Activated T-cell treated with anti-CD3 and anti-CD28 coated beads for 48 hours (primary cell): Measurements from ENCODE around the gene SURF1.

Source experiments
- DNase-seq: peaks from one replicate; pipeline ENCODE4 v3.0.0-alpha.2; 2020; ENCODE audit warnings: low read depth

The SURF1 gene

DNA sequence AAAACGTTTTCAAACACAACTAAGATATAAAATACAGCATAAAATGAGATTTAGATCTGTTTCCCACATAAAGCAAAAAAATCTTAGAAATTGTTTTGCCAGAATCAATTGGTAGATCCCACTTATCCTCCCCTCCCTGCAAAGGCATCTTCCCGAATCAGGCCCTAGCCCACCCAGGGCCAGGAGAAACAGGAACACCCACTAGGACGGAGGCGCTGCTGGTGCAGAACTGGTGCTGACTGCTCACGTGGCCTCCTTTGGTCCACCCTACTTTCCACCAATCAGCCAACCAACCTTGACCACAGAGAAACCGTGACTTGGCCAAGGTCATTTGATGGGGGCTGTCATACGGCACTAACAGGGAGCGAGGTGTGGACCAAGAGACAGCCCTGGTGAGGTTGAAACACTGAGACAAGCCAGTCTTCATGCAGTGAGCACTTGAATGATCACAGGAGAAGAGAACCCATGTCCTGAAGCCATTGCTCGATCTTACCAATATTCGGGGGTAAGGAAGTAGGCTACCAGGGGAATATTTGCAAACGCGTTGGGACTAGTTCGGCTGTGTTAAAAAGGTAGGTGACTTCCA lies 5.3 kb upstream of the SURF1 start:
- DNase-seq, result no peak

DNA sequence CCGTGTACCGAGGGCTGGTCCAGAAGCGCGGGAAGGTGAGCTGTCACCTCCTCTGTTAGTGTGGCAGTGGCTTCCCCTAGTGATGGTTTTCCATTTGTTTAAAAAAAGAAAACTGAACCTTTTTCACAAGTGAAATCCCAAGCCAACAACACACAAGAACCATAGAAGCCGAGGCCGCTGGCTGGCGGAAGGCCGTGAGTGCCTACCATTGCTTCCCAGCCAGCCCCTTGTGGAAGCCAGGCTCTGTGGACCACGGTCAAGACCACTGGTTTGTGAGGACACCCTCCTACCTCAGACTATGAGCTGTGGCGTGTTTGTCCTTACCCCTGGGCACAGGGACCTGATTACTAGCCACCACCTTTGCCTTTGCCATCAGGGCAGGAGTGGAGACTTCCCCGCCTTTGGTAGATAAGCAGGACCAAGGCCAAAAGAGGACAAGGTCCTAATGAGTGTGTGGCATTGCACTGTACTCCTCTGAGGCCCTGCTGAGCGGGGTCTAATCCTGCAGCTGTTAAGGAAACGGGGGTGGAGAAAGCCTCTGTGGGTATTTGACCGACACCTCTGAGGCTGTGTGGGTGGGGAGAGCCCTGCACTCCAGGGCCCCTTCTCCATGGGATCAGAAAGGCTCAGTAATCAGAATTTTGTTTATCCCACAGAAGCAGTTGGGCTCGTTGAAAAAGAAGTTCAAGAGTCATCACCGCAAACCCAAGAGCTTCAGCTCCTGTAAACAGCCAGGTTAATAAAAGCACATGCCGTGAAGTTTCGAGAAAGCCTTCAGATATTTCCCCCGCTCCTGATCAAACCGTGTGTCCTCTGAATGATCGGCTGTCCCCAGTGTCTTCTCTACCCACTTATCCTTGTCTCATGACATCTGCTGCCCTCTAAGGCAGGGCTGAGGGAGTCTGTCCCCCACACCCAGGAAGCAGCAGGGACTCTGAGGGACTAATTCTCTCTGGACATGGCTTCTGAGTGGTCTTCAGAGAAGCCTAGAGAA lies 4.4 kb upstream of the SURF1 start:
- DNase-seq, result no peak

DNA sequence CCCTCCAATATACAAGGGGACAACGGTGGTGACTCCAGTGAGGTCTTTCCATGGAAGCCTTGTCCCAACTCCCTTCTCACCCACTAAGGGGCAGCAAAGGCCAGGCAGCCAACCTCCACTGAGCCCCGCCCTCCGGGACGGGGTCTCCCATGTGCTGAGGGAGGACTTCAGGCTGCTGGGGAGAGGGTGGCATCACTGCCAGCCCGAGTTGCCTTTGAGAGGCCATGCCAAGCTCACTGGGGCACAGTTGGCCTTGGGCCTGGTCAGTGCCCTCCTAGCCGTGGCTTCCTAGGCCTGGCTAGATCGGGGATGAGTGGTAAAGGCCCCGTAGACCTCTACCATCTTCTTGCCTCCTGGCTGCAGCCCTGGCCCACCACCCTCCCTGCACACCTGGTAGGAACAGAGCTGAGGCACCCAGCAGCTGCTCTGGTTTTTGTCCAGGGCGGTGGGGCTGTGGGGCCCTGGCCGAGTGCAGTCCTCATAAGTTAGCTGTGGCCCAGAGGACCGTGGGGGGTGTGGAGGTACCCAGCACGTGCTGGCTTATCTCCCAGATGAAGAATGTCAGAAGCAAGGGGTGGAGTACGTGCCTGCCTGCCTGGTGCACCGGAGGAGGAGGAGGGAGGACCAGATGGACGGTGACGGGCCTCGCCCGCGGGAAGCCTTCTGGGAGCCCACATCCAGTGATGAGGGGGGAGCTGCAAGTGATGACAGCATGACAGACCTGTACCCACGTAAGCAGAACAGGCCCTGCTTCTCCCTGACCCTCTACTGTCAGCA lies 3.3 kb upstream of the SURF1 start:
- DNase-seq, result no peak

DNA sequence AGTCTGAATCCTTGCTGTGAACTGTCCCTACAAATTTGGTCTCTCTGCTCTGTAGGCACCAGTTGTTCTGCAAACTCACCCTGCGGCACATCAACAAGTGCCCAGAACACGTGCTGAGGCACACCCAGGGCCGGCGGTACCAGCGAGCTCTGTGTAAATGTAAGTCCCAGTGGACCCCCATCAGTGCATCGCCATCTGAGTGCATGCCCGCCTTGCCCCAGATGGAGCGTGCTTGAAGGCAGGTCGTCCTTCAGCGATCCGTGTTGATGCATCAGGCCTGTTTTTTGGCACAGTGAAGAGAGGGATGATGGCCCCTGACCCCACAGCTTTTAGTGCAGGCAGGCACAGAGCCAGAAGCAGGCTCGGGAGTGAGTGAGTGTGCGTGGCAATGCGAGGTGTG lies 1.4 kb upstream of the SURF1 start:
- no peak for DNase-seq

DNA sequence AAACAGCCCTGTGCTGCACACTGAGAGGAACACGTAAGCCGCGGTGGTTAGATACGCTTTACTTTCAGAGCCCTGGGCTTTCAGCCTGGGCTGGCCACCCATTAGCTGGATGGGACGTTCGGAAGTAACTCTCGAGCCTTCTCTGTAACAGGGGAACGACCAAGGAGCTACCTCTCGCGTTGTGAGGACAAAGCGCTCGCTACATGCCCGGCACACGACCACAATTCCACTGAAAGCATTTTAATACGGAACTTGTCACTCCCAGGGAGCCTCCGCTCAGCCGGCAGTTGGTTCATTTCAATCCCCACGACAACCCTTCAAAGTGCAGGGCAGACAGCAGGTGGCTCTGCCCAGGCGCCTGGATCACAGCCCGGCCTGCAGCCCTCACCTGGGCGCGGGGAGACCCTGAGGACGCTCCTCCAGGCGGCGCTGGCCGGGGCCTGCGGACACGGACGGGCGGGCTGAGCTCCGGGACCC lies 368 bp downstream of the SURF1 start:
- DNase-seq, result no peak

DNA sequence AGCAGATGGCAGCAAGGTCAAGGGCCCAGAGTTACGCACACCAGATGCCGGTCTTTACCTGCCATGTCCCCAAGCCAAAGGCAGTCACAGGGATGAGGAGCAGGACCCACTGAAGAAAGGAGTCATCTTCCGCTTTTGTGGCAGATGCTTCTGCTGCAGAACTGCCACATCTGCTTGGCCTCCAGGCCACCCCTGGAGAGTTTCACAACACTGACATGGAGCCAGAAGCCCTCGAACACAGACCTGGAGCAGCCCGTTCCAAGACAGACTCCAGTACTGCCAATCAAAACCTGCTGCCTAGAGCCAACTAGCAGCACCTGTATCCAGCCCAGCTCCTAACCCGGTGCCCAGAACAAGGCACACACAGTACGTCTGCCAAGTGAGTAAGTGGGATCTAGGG lies 1.5 kb downstream of the SURF1 start:
- no peak for DNase-seq

DNA sequence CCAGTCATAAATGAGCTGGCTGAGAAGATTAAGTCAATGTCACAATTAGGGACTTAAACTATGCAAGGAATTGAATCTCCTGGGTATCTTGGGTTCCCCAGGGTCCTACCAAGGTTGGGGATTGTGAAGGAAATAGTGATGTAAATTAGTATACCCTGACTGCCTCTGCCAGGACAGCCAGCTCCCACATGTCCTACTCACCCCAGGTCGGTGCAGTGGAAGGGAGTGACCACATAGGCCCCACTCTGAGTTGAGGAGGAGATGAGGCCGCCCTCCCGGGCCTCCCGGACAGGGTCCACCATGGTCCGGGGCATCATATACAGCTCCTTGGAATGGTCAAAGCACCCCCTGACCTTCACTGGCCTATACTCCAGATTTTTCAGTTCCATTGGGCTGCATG lies 2.7 kb downstream of the SURF1 start:
- no peak for DNase-seq

DNA sequence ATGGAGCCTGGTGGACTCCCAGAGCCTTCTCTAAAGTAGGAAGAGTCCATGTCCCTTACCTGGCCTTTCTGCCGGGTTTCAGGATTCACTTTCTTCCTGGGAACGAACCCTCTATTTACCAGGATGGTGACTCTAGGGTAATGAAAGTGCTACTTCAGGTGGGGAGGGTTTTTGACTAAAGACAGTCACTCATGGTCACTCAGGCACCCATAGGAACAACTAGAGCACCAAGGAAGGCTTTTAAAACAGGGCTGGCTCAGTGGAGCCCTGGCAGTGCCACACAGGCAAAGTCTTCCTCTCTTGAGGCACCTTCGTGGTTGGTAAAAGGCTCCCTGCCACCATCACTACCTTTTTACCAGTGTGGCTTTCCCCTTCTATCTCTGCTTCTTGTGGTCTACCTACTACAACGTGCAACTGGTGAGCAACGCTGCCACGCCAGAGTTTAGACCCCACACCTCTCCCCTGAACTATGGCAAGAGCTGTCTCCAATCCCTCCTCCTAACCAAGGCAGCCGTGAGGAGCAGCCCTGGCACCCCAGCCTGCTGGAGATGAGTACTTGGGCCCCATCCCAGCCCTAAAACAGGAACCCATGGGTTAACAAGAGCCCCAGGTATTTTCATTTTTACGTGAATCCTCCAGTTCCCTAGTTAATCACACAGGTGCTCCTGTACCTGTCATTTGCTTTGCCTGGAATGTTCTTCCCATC lies 3.5 kb downstream of the SURF1 start:
- no peak for DNase-seq

DNA sequence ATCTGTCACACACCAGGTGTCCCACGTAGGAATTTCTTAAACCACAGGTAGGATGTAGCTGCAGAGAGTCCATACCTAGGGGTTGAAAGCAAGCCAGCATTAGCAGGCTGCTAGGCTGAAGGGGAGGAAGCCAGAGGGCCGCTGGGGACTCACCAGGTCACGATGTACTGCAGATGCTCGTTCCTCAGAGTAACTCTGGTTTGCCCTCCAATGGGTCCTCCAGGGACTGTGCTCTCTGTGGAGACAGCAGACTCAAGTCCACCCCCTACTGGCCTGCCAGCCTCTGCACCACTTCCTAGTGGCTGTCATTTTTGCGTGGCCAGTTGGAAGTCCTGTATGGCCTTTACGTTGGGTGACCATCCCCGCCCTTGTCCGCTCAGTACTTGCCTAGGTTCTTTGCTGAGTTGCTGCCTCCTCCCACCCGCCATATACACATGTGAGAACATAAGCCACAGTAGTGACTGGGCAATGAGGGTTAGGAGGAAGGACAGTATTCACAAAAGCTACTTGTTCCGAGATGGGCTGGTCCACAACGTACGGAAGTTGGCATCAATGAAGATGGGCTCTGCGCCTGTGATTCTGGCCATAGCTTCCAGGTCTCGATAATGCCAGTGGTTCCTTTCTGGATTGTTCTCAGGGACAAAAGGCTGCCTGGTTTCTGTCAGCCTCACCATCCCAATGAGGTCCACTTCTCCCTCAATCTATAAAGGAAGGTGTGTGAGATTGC lies 4.2 kb downstream of the SURF1 start:
- DNase-seq, result no peak

DNA sequence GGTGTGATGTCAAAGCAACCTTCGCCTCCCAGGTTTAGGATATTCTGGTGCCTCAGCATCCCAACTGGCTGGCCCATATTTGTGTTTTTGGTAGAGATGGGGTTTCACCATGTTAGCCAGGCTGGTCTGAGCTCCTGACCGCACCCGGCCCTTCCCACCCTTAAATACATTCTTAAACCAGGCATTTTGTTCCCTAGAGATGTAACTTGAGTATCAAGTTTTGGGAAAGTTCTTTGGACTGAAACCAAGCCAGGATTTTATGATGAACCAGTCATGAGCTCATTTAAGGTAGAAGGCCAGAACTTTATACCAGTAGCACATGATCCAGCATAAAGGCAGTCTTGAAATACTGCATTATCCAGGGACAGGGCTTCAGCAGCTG lies 4.8 kb downstream of the SURF1 start:
- no peak for DNase-seq

DNA sequence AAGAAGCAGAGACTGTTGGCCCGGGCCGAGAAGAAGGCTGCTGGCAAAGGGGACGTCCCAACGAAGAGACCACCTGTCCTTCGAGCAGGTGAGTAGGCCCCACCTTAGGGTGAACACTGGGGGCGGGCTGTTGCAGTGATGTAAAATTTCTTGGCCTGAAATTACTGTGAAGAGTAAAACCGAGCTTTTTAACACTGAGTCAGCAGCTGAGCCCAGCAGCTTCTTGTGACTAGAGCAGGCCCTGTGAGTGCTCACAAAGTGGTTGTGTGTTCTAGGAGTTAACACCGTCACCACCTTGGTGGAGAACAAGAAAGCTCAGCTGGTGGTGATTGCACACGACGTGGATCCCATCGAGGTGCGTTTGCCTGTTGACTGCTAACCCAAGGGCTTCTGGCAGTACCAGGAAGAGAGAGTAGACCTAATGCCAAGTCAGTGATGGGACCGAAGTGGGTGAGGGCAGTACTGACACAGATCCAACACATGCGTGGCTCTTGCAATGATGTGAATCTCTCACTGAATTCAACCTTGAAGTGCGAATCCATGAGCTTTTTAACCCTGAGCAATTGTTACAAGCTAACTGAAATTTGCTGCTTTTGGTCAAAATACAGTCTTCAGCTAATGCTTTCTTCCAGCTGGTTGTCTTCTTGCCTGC lies 6.2 kb downstream of the SURF1 start:
- DNase-seq, result no peak

DNA sequence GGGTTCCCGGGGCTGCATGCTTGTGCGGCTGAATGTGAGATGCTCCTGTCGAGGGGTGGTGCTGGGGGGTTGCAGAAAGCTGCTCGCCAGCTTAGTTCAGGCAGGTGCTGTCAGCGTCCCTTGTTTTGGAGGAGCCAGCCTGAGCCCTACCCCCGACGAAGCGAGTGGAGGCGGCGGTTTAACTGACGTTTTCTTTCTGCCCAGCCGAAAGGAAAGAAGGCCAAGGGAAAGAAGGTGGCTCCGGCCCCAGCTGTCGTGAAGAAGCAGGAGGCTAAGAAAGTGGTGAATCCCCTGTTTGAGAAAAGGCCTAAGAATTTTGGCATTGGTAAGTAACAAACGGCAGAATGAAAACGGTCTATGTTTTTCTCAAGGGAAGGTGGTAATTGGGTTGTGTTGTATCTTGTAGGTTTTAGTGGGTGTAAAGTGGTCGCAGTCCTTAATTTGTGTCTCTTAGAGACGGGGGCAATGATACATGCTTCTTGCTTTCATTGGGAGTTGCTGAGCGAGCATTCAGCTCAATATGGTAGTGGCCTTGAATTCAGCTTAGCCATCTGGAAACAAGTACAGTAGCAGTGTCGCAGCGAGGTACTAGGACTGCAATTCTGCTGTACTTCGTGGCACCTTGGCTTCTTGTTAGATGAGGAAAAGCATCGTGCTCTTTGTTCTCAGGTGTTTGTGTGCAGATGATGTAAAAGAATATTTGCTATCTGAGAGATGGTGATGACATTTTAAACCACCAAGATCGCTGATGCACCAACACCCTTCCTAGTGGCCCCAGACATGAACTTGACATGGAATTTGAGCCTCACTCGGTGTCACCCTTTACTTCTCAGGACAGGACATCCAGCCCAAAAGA lies 7.3 kb downstream of the SURF1 start:
- no peak for DNase-seq

DNA sequence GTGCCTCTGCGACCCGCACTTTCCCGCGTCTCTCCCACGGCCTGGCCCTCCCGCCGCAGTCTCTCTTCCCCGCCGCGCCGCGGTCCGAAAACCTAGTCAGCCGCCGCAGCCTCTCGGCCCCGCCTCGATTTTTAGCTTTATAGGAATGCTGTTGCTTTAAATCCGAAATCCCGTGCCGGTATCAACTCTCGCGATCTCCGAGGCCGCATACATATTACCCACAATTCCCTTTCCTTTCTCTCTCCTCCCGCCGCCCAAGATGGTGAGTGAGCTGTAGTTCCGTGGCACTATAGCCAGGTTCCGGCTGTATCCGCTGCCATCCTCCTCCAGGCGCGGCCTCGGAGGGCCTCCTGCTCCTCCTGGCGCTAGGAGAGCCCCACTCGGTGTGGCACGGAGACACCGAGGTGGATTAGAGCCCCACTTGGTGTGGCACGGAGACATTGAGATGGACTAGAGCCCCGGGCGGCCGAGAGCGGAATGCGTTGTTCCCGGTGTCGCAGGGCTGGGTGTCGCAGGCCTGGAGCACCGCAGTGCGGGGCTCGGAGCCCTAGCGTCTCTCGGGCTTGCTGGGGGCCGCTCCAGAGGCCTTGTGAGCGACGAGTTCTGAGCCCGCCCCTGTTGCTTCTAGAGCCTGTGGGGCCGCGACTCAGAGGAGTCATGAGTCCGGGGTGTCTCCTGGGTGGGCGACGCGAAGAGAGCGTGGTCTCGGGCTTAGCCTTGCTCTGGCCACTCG lies 8.1 kb downstream of the SURF1 start, which contains the start of the genes MED22 and RPL7A:
Gene MED22, minus strand, starts transcription at position 147 of the 733 bp plus-strand sequence. CDS start 1,469 bp downstream, outside the sequence.
Gene RPL7A, plus strand, starts transcription at position 234 of the 733 bp plus-strand sequence. Its CDS starts 26 bp downstream, at position 260.
- DNase-seq, result peak; percentile 87

DNA sequence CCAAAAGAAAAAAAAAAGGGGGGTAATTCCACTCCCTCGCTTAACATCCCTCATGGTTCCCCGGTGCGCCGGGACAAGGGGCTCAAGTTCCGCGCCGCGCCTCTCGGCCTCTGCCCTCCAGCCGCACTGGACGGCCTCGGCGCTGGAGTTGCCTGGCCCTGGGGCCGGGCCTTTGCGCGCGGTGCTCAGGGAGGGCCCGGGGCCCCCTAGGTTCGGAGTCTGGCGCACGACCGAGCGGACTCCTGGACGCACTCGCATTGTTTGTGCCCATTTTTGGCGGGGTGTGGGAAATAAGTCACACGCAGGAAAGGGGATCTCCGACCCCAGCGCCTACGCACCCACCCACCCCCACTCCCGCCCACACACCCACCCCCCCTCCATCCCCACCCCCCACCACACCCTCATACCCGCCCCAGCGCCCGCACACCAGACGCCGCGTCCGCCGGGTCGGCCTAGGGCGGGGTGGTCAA lies 8.7 kb downstream of the SURF1 start:
- DNase-seq, result no peak

DNA sequence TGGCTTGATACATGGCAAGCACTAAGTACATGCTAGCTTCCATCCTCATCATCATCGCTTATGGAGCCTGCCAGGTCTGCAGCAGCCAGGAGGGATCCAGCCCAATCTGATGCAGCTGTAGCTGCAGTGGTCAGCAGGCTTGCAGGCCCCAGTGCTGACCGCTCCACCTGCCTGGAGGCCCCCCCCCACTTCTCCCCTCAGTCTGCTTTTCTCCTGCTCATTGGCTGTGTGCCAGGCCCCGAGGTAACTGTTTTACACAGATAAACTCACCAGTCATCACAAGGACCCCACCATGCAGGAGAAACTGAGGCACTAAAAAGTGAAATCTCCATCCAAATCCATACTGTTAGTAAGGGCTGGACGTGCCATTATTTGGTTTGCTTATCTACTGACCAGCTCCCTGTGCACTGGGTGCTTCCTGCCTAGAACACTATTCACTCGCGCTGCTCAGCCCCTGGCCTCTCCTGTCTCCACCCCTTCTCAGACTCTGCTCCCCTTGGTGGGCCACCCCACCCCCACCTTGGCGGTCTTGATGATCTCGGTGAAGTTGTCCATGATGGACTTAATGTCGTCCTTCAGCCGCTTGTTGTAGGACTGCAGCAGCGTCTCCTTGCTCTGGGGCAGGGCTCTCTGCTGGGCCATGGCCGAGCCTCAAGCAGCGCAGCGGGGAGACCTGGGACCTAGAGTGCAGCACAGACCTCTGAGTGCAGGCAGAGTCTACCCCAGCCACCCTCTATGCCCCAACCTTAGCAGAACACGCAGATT lies 10.1 kb downstream of the SURF1 start:
- no peak for DNase-seq

DNA sequence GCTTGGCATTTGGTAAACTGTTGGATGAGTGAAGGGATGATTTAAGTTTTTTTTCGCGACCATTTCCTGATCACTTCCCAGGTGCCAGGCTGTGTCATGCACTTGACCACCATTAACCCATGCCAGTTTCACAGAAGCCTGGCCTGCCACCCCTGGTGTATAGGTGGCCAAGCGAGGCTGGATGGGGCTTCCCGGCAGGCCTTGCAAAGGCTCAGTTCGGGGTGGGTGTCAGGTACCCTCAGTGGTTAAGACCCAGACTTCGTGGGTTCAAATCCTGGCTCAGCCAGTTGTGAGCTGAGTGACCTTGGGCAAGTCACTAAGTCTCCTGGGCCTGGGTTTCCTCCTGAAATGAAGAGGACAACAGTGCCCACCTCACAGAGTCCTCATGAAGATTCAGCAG lies 10.7 kb downstream of the SURF1 start:
- DNase-seq, result no peak

DNA sequence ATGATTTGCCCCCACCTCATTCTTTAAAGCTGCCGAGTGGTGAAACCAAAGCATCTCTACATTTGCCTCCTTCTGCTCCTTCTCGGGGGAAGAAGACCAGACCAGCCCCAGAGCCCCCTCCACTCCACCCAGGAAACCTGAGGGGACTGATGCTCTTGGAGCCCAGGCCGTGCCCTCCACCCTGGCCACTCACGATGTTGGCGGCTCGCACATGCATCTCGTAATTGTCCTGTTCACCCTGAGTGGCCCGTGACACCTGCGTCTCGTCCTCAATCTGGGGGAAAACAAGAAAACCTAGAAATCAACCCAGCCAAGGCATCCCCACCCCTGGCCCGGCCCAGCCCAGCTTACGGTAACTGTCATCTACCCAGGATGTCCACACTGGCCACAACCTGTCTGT lies 11.3 kb downstream of the SURF1 start:
- DNase-seq, result no peak

DNA sequence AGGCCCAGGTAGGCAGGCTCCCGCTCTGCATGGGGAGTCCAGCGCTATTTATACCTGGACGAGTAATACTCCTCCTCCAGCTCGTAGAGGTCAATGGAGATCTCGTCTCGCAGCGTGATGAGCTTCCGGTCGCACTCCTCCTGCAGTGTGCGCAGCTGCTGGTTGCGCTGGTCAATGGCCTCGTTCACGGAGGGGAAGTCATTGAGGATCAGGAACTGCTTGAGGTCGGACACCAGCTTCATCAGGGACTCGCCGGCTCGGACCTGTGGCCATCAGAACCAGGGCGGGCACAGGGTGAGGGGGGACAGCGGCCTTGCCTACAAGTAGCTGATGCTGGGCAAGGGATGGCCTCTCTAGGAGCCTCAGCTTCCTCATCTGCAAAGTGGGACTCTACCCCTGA lies 12.2 kb downstream of the SURF1 start:
- no peak for DNase-seq
